AG20443 (cell line): ENCODE data around the gene TCEA3.
A peak's percentile ranks its signal among the peaks of the same experiment; 100 is the strongest.

Source experiments
- DNase-seq: peaks from one replicate; pipeline ENCODE4 v3.0.0; 2012; ENCODE audit warnings: low spot score, mixed read lengths

TCEA3 gene

GRCh38 chr1:23367791-23368561 is 56.6 kb downstream of the TCEA3 start:
- peak; percentile 99 for DNase-seq

GRCh38 chr1:23367451-23367790 is 57.1 kb downstream of the TCEA3 start:
- no peak for DNase-seq

DNA sequence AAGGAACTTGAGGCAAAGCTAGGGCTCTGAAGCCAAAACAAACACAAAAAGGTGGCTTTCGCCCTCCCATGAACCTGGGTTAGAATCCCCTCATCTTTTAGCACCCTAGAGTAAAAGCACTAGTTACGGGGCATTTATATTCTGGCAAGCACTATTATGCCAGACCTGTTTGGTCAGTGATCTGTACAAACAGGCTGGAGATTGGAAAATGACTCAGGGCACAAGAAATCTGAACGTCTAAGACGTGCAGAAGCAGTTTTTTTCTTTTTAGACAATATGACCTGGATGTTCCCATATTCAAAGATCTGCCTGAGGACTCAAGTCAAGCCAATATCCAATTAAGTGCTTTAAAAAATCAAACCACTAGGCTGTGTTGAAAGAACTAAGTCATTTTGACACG is 58.0 kb downstream of the TCEA3 start:
- no peak for DNase-seq

GRCh38 chr1:23366146-23366545 is 58.4 kb downstream of the TCEA3 start:
- no peak for DNase-seq

GRCh38 chr1:23362218-23362713 is 62.3 kb downstream of the TCEA3 start:
- no peak for DNase-seq

DNA sequence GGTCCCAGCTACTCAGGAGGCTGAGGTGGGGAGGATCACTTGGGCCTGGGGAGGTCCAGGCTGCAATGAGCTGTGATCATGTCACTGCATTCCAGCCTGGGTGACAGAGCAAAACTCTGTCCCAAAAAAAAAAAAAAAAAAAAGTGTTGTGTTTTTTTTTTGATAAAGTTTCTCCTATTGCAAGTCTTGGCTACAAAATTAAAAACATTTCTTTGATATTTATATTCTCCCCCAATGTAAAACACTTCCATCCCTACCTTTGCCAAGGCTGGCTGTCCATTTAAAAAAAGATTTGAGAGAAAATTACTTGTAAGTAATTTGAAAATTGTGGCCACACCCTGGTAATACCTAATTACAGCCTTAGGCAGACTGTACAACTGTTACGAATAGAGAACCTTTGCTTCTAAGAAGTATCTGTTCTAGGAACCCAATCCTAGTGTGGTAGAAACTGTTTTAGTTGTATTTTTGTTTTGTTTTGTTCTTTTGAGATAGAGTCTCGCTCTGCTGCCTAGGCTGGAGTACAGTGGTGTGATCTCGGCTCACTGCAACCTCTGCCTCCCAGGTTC is 66.2 kb downstream of the TCEA3 start:
- no peak for DNase-seq

DNA sequence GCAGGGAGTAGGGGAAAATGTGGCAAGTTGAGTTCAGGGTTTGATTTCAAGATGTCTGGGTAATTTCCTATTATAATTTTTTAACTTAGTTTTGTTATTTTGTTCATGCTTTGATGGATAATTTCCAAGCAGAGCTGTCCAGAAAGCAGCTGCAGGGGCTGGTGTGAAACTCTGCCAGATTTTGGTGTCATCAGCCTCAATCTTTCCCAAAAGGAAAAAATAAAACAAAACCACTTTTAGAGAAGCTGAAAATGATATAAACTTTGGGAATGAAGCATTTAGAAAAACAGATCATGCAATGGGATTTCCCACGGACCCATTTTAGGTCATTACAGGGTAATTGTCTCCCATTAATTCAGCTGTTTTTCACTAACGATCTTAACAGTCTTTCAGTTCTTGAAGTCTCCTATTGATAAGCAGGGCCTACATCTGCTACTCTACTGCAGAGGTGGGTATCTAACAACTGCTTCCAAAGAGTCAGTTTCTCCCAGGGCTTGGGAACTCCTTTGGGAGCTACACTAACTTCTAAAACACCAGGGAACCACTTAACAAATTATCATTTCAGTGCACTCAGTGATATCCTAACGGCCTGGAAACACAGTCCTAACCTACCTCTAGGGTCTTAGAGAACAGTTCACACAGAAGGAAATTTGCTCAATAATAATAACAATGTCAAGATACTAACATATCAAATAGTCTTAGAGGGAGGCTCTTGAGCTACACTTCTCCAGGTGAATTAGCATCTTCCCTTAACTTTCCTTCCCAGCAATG is 67.2 kb downstream of the TCEA3 start:
- DNase-seq, result no peak

DNA sequence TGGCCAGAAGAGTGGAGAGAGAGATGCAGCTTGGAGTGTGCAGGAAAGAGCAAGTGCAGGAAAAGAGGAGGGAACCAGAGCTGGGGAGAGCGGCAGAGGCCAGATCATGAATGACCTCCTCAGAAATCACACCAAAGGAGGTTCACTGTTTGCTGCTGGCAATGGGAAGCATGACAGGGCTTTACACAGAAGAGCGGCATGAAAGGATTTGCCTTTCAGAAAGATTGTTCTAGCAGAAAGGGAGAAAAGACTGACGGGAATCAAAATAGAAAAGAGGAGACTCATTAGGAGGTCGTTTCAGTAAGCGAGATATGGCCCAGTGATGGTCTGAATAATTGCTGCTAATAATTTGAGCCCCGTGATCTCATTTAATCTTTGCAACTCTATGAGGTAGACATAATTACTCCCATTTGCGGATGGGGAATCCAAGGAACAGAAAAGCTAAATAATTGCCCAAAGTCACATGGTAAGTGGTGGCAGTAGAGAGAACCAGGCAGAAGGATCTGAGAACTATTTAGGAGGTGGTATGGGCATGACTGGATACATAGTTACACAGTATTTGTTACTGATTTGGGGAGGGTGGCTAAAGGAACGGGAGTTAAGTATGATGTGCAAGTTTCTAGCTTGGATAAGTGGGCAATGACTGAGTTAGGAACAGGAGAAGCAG is 67.9 kb downstream of the TCEA3 start:
- DNase-seq, result no peak

DNA sequence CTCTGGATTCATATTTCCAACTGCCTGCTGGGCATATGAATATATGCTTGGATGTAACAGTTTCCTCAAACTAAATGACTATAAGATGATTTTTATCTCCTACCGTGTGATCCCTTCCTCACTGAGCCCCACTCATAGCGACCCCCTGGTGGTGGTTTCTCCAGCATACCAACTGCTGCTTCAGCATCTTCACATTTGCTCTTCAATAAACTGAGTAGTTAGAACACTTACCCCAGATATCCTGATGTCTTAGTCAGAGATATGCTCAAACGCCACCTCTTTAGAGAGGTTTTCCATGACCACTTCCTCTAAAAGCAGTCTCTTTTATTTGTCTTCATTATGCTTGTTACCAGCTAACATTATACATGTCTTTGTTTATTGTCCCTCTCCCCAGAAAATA is 70.3 kb downstream of the TCEA3 start:
- no peak for DNase-seq

- DNase-seq, result no peak
Observed at GRCh38 chr1:23352096-23352695, 72.4 kb downstream of the TCEA3 start.

DNA sequence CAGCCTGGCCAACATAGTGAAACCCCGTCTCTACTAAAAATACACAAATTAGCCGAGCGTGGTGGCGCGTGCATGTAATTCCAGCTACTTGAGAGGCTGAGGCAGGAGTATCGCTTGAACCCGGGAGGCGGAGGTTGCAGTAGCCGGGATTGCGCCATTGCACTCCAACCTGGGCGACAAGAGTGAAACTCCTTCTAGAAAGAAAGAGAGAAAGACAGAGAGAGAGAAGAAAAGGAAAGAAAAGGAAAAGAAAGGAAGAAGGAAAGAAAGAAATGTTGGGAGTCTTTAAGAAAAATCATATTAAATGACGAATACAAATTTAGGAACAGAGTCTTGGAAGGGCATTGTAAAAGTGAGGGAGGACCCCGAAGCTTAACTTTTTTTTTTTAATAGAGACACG is 78.6 kb downstream of the TCEA3 start:
- DNase-seq, result no peak

DNA sequence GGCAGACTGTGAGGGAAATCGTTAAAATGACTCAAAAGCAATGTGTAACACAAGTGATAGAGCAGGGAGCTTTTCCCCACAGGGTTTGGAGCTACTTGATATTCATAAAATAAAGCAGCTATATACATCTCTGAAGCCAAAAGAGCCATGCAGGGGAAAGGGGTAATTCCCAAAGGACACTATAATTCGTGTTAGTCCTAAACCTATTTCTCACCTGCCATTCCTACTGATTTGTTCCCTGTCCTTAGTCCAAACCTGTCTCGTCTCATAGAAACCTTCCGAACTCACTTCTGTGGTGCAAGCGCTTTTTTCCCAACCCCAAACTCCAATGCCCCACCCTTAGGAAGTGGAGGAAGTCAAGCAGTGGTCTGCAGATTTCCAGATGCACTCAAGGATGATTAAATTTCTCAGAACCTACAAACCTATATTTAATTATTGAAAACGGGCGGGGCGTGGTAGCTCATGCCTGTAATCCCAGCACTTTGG is 79.5 kb downstream of the TCEA3 start:
- DNase-seq, result no peak

DNA sequence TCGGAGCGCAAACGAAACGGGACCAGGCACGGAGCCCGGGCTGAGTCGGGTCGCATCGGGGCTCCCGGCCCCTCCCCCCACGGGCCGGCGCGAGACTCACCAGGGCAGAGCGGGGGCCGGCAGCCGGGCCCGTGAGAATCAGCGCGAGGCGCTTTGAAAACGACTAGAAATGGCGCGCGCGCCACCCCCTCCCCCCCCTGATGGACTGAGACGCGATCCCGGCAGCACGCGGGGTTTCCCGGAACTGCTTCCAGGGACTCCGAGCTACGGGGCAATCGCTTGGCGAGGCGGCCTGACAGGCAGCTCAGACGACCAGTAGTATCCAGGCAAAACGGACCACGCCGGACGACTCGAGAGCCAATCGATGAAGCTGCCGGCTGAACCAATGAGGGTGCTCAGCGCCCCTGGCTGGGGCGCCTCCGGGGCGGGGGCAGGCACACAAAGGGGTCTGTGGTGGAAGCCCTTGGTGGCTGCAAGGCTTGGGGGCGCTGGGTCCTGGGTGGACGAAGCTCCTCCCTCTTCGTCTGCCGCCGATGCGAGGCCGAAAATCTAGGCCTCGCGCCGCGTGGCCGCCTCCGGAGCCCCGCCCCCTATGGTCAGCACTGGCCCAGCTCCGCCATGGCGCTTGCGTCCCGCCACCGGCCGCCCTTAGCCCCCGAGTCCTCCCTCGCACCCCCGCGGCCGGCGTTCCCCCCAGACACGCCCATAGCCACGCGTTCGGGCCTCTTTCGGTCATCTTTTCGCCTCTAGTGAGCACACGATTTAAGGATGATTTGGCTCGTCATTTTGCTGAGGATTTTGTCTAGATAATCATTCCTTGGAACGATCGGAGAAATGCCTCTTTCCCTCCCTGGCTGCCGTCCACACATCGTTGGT is 80.2 kb downstream of the TCEA3 start, which contains the start of gene HNRNPR:
TSS of gene HNRNPR (minus strand) at position 174 of the 876 bp plus-strand sequence. CDS start 3,276 bp downstream, outside the sequence.
- peak; percentile 98 for DNase-seq

DNA sequence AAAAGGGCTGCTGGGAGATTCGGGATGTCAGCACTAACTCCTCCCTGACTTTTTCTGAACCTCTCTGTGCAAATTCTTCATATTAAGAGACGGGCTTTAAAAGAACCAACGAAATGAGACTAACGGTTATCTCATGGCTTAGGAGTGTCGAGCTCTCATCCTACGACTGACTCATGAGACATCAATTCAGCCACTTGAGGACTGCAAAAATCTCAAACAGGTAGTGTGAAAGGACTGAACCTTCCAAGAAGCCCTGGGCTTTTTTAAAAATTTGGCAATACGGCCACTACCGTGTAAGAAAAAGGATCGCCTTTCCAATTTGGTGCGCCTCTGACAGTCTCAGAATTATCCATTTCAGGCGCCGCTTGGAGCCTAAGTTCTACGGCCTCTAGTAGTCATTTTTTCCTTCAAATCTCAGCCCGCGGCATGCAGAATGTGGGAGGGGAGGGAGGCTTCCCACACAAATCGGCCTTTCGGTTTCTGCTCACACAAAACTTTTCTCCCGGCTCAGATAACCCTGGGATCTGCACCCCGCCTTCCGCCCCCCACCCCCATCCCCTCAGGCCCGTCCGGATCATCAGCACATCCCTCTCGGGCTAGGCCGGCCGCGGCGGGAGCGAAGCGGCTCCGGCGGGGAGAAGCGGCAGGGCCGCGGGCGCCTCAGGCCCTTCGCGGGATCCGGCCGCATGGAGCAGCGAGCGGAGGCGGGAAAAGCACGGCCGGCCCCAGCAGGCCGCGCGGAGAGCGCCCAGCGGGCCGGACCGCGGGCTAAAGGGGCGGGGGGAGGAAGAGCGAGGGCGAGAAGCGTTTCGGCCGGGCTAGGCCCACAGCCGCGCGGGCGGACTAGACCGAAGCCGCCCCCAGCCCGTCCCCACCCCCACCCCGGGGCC is 81.1 kb downstream of the TCEA3 start:
- peak; percentile 29 for DNase-seq

DNA sequence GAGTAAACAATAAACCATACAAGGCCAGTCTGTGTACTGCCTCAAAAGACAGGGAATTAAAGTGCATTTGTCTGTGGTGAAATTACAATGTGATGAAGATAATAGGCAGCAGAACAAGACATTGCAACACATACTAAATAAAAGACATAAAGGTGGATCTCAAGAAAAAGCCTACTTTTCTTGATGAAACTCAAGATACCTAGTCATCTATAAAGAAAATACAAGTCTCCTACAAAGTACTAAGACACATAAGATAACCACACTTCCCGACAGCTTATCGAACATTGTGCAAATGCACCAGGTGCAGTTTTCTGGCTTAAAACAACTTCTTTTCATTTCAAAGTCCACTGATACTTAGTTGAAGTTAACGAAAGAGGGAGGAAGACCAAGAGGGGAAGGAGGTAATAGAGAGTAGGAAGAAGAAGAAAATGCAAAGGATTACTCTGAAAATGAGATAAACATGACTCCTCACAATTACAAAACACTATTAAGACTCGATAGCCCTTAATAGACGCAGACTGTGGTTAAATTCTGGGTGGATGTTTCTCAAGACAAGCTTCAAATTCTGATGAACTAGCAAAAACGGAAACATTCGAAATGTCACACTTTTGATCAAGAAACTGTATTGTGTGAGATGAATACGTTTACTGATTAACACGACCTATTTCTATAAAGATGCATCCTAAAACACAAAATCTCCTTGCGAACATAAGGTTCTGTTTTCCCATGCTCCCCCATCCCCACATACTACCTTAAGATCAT is 82.4 kb downstream of the TCEA3 start:
- DNase-seq, result no peak

- DNase-seq, result no peak
Observed at GRCh38 chr1:23339632-23340031, 84.9 kb downstream of the TCEA3 start.

DNA sequence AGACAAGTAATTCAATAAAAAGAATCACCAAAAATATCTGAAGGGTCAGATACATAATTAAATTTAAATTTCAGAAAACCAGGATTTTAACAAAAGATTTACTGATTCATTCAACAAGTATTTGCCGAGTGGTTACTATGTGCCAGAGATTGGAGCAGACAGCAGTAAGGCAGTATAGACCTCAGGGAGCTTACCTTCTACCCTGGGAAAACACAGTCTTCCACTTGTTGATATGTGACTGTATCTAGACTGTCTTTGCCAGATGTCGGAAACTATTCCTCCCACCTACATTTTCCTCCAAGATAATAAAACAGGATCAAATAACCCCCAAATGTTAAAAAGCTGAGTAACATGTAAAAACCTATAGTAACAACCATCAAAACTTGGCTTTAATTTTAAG is 86.7 kb downstream of the TCEA3 start:
- no peak for DNase-seq

DNA sequence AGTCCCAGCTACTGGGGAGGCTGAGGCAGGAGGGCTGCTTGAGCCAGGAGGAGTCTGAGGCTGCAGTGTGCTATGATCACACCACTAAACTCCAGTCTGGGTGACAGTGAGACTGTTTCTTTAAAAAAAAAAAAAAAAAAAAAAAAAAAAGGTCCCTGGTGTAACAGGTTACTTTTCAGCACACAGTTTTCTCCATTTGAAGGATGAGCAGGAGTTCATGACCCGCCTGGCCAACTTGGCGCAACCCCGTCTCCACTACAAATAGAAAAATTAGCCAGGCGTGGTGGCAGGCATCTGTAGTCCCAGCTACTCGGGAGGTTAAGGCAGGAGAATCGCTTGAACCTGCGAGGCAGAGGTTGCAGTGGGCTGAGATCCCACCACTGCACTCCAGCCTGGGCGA is 92.8 kb downstream of the TCEA3 start:
- DNase-seq, result no peak
